Measurements from ENCODE around the gene PLCXD3. TPM values are rescaled to one million over a fixed set of nuclear protein-coding genes. Genes with fewer than 3 reads are reported as not detected.

PLCXD3 gene
- polyA plus RNA-seq, 1 of the 3 experiments (the other 2 are of a cell fraction): 0.15 TPM

GRCh38 chr5:41399839-41400238, 110.6 kb downstream of the PLCXD3 start:
- H4K20me1 ChIP-seq (ENCODE audit: insufficient read depth): no peaks in the 10 kb centered on the region
- no peak overlapping the region for H3K9ac ChIP-seq
- H2AFZ ChIP-seq (ENCODE audit: low read depth): no peak overlapping the region
- H3K9me2 ChIP-seq: no peaks in the 10 kb centered on the region
- no peak overlapping the region for H3K27ac ChIP-seq (ENCODE audit: low read depth in 2 of 2, low read length in 1 of 2)
- no peak for DNase-seq
- no peaks in the 10 kb centered on the region for H3K79me2 ChIP-seq (ENCODE audit: insufficient read depth)
- H3K36me3 ChIP-seq (replicated peaks in 1 of 2; ENCODE audit: control insufficient read depth in 1 of 2, insufficient read depth in 2 of 2, low read length in 1 of 2): no peaks in the 10 kb centered on the region
- no peaks in the 10 kb centered on the region for H3F3A ChIP-seq (replicated peaks; ENCODE audit: insufficient read depth)
- no peaks in the 10 kb centered on the region for H3K4me1 ChIP-seq (ENCODE audit: control insufficient read depth in 1 of 2, insufficient read depth in 2 of 2, low read depth in 1 of 2, low read length in 1 of 2)
- H3K4me3 ChIP-seq (ENCODE audit: low read depth in 2 of 2, low read length in 1 of 2): no peak overlapping the region
- 88% methylated on average over 2 of the region's 2 CpGs for WGBS (ENCODE audit: low lambda C conversion rate)
- TF ChIP-seq POLR2AphosphoS5 (IDR thresholded peaks at IDR 0.05; ENCODE audit: low read depth, low read length) (no peak), TAF1 (IDR thresholded peaks at IDR 0.05; ENCODE audit: borderline replicate concordance, low read depth, low read length) (no peak), CHD2 (IDR thresholded peaks at IDR 0.05; ENCODE audit: low read length, partially characterized antibody) (no peak), USF1 (IDR thresholded peaks at IDR 0.05; ENCODE audit: borderline replicate concordance, low read depth) (no peak), FOXJ3 (CRISPR knock-in tag; IDR thresholded peaks at IDR 0.05) (no peak), REST (IDR thresholded peaks at IDR 0.05; ENCODE audit: low read depth, low read length) (no peak), ZBTB33 (IDR thresholded peaks at IDR 0.05; ENCODE audit: borderline replicate concordance, low read depth) (no peak), EP300 (IDR thresholded peaks at IDR 0.05; ENCODE audit: borderline replicate concordance in 1 of 2, low read depth in 1 of 2, low read length in 1 of 2) (no peak), CTCF (IDR thresholded peaks at IDR 0.05) (no peak), RAD21 (IDR thresholded peaks at IDR 0.05; ENCODE audit: low read length) (no peak), JUND (IDR thresholded peaks at IDR 0.05) (no peak), MAX (IDR thresholded peaks at IDR 0.05; ENCODE audit: low read depth) (no peak), MXI1 (IDR thresholded peaks at IDR 0.05; ENCODE audit: low read depth, low read length) (no peak), ELF1 (IDR thresholded peaks at IDR 0.05) (no peak), NRF1 (IDR thresholded peaks at IDR 0.05; ENCODE audit: low read depth, low read length) (no peak), MEF2A (IDR thresholded peaks at IDR 0.05; ENCODE audit: borderline replicate concordance, low read depth) (no peak), PBX3 (IDR thresholded peaks at IDR 0.05) (no peak), RCOR1 (IDR thresholded peaks at IDR 0.05; ENCODE audit: low read length) (no peak), IRF3 (IDR thresholded peaks at IDR 0.05; ENCODE audit: low read depth, low read length) (no peak)
- H3K9me3 ChIP-seq: peaks cover 6% of the 10 kb centered on the region
- no peaks in the 10 kb centered on the region for H3K27me3 ChIP-seq (ENCODE audit: insufficient read depth)
- H3K4me2 ChIP-seq: no peak overlapping the region
- CTCF ChIA-PET: interaction anchor here (0.8 kb wide), 1 partner anchor 32 kb away, joined by 3 read pairs; no protein-coding TSS in a partner anchor
- POLR2A ChIA-PET: no interaction called here

All from SK-N-SH (cell line).